Liver (tissue), 3 donors: ENCODE measurements around the gene PLCL1.

Source experiments
- FOXA1 ChIP-seq: IDR thresholded peaks from 2 replicates; pipeline ENCODE4 v1.6.1; 2016; ENCODE audit warnings: antibody characterized with exemption
- JUND ChIP-seq, 2 donors: IDR thresholded peaks; 2 replicates each; pipeline ENCODE4 v1.6.1; 2016; ENCODE audit warnings: antibody characterized with exemption in 2 of 2
- SP1 ChIP-seq: IDR thresholded peaks from 2 replicates; pipeline ENCODE4 v1.6.1; 2018; ENCODE audit warnings: antibody characterized with exemption, mild to moderate bottlenecking
- TF ChIP-seq, protein P1 (sequence below): fragments of 150-350 bp; IDR thresholded peaks from 2 replicates; pipeline ENCODE4 v1.5.1; 2017; ENCODE audit warnings: improper control_type of control experiment, low read depth, low read length; ENCODE audit not compliant: missing input control
- donor health status: healthy.
- donor health status: healthy.

DNA sequence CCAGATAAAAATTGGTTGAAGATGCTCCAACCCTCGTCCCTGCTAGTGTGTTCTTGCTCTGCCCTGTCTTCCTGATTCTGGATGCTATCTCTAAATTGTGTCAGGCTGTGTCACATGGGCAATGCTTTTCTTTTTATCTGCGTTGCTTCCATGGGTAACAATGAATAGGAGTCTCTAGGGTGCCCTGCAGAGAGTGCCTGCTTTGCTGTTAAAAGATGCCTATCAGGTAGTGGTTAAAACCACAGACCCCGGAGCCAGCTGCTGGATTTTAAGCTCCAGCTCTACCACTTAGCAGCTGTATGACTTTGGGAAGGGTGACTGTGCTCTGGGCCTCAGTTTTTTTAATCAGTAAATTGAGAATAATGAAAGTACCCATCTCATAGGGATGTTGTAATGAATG is 340.3 kb downstream of the PLCL1 start:
- TF ChIP-seq, protein P1, sequence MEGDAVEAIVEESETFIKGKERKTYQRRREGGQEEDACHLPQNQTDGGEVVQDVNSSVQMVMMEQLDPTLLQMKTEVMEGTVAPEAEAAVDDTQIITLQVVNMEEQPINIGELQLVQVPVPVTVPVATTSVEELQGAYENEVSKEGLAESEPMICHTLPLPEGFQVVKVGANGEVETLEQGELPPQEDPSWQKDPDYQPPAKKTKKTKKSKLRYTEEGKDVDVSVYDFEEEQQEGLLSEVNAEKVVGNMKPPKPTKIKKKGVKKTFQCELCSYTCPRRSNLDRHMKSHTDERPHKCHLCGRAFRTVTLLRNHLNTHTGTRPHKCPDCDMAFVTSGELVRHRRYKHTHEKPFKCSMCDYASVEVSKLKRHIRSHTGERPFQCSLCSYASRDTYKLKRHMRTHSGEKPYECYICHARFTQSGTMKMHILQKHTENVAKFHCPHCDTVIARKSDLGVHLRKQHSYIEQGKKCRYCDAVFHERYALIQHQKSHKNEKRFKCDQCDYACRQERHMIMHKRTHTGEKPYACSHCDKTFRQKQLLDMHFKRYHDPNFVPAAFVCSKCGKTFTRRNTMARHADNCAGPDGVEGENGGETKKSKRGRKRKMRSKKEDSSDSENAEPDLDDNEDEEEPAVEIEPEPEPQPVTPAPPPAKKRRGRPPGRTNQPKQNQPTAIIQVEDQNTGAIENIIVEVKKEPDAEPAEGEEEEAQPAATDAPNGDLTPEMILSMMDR = no peak
- TF ChIP-seq SP1 (no peak), FOXA1 (no peak), JUND (IDR thresholded peaks at IDR 0.05) (no peak)
